ENCODE data around the gene ITGA7. TPM values are rescaled to one million over a fixed set of nuclear protein-coding genes. Genes with fewer than 3 reads are reported as not detected.

ITGA7 gene, protein sequence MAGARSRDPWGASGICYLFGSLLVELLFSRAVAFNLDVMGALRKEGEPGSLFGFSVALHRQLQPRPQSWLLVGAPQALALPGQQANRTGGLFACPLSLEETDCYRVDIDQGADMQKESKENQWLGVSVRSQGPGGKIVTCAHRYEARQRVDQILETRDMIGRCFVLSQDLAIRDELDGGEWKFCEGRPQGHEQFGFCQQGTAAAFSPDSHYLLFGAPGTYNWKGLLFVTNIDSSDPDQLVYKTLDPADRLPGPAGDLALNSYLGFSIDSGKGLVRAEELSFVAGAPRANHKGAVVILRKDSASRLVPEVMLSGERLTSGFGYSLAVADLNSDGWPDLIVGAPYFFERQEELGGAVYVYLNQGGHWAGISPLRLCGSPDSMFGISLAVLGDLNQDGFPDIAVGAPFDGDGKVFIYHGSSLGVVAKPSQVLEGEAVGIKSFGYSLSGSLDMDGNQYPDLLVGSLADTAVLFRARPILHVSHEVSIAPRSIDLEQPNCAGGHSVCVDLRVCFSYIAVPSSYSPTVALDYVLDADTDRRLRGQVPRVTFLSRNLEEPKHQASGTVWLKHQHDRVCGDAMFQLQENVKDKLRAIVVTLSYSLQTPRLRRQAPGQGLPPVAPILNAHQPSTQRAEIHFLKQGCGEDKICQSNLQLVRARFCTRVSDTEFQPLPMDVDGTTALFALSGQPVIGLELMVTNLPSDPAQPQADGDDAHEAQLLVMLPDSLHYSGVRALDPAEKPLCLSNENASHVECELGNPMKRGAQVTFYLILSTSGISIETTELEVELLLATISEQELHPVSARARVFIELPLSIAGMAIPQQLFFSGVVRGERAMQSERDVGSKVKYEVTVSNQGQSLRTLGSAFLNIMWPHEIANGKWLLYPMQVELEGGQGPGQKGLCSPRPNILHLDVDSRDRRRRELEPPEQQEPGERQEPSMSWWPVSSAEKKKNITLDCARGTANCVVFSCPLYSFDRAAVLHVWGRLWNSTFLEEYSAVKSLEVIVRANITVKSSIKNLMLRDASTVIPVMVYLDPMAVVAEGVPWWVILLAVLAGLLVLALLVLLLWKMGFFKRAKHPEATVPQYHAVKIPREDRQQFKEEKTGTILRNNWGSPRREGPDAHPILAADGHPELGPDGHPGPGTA
- 1,498 and 1,557 TPM in 2 replicates for total RNA-seq
- polyA plus RNA-seq (2012) = 430 TPM

DNA sequence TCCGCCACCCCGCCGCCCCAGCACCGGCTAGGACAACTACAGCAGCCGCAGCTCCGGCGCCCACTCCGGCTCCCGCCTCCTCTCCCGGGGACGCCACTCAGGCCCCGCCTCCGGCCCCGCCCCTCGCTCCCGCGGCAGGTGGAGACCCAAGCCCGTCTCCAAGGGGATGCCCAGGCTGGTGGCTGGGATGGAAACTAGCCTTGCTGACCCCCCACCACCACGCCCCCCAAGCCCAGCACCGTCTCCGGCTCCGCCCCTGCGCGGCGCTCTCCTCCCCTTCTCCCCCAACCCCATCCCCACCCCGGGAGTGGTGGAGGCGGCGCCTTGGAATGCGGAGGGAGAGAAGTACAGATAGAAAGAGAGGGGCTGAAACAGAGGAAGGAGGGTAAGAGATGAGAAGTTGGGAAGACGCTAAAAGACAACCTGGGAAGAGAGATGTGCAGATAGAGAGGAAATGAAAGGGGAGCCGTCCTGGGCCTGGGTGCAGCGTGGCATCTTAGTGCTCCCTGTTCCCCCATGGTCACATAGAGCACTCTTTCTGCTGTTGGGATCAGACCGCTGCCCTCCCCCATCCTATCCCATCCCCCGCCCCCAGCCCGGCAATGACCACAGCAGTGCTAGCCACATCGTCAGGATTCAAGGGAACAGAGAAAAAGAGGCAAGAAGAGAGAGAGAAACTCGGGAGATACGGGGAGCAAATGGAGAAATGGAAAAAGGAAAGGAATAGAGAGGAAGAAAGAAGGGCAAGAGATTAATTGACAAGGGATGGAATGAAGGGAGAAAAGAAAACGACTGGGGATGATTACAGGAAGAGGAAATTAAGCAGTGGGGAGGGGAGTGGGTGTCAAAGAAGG lies at the start of gene ITGA7:
TSS of gene ITGA7 (minus strand) at position 64 of the 854 bp plus-strand sequence. CDS start 222 bp downstream, outside the sequence.
- DNase-seq (ENCODE audit: low read depth) = peak; percentile 95

DNA sequence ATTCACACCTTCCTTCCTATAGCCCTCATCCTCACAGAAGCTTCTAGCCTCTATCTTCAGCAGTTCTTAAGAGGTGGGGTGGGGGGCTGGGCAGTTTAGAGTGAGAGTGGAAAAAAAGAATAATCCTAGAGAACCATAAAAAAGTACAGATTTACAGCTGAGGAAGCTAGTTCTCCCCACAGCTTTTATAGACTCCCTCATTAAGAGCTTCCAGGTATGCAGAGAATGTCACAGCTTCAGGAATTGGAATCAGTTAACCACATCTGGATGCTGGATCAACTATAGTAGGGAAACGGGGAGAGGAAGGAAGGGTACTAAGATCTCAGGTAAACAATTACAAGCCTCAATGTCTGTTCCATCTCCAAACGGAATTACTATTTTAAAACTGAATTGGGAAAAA lies 47.5 kb upstream of the ITGA7 start:
- no peak for DNase-seq (ENCODE audit: low read depth)

DNA sequence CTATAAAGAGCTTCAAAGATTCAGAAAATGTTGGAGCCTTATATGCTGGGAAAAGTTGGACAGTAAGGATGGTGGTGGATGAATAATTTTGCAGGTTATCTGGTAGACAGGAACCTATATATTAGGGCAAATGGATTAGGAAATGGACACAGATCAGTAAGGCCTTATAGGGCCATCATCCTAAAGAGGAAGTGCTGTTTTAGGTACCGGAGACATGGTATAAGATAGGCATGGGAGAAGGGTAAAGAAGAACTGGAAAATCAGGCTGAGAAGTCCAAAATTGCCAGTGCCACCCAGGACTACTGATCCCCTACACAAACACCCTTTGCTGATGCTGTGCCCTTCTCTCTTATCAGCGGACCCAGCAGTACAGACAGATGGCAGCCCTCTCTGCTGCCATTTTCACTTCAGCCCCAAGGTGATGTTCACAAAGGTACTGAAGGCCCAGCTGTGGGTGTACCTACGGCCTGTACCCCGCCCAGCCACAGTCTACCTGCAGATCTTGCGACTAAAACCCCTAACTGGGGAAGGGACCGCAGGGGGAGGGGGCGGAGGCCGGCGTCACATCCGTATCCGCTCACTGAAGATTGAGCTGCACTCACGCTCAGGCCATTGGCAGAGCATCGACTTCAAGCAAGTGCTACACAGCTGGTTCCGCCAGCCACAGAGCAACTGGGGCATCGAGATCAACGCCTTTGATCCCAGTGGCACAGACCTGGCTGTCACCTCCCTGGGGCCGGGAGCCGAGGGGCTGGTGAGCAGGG lies 40.7 kb upstream of the ITGA7 start:
- DNase-seq (ENCODE audit: low read depth) = no peak

DNA sequence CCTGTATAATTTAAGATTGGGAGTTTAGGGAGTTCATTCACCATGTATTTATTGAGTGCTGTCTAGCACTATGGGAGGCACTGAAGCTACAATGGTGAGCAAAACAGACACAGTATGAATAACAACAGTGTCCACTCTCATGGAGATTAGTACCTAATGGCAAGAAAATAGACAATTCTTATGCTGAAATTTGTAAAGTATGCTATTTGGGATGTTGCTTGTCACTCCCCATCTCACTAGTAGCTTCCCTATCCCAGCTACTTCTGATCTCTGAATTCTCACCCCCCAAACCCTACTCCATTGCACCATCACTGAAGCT lies 39.2 kb upstream of the ITGA7 start:
- DNase-seq (ENCODE audit: low read depth) = no peak

DNA sequence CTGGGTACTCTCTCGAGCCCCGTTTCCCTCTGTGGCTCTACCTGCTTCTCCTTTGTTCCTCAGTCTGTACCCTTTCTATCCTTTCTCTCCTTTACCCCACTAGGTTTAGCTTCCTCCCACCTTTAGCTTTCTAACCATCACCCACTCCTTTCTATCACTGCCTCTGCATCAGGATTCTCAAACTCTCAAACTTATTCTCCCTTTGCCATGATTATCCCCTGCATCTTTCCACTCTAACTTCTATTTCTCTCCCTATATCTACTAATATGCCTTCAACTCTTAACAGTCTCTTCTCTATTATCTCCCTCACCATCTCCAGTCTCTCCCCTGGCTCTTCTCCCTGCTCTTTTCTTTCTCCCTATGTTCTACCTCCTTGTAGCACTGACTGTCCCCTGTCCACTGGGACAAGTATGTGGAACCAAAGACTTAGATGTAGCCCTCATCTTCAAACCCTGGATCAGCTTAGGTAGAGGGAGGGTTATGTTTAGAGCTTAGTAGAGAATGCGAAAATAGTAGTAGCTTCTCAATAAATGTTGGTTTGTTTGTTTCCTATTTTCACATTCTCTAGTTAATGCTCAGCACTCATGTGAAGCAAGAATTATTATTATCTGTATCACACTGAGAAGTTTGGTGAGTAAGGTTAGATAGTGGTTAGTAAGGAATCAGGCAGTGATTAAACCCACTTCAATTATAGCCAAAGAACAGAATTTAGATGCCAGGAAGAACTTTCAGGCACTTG lies 38.6 kb upstream of the ITGA7 start:
- DNase-seq (ENCODE audit: low read depth) = no peak

DNA sequence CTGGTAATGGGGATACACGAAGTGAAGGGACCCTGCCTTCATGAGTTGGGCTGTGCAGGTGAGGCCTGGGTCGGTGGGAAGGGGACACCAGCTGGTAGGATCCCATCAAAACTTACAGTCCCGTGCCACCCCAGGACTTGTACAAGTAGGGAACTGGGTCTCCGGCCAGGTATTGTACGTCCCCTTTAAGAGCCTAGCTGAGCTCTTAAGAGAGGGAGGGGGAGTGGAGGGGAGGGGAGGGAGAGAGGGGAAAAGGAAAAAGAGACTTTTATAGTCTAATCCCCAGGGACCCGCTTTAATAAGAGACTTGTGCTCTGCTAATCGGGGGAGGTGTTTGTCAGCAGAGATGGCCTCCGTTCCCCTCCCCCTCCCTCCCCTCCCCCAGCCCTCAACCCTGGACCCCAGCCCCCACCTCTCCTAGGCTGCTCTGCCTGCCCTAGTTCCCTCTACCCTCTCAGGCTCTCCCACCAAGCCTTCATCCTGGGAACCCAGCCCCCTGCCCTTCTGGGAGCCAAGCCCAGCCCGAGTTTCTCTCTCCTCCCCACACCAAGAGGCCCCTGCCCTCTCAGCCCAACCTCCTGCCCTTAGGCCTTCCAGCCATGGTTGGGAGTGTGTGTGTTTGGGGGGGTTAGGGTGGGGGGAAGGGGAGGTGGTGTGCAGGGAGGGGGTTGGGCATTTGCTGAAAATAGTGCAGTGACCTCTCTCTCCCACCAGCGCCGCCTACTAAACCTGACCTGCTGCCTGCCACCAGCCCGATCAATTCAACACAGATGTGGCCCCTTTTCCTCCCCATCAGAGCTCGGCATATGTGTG lies 37.9 kb upstream of the ITGA7 start:
- peak; percentile 25 for DNase-seq (ENCODE audit: low read depth)

DNA sequence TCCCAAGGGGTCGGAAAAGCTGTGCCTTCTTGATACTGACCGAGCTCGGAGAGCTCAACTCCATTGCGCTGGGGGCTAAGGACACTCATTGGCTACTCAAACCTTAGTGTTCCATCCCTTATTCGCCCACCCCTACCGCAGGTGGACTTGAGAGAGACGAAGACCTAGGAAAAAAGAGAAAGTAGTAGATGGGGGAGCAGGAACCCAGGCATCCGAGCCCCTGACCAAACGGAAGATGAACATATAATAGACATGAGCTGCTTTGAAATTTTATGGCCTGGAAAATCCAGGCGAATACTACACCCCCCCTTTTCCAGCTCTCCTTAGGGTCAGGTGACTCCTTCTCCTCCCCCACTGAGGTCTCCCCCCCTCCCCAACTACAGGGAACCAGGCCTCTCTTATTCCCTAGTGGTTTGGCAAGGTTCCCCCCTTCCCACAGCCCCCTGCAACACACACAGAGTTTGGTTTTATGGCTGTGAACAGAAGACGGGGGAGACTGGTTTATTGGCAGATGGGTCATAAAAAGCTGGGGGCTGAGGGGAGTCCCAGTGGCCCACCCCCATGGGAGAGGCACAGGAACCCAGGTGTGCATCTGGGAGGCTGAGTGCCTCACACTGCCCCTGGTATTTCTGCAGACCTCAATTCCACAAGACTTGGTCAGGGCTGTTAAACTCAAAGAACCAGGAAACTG lies 36.8 kb upstream of the ITGA7 start:
- no peak for DNase-seq (ENCODE audit: low read depth)

DNA sequence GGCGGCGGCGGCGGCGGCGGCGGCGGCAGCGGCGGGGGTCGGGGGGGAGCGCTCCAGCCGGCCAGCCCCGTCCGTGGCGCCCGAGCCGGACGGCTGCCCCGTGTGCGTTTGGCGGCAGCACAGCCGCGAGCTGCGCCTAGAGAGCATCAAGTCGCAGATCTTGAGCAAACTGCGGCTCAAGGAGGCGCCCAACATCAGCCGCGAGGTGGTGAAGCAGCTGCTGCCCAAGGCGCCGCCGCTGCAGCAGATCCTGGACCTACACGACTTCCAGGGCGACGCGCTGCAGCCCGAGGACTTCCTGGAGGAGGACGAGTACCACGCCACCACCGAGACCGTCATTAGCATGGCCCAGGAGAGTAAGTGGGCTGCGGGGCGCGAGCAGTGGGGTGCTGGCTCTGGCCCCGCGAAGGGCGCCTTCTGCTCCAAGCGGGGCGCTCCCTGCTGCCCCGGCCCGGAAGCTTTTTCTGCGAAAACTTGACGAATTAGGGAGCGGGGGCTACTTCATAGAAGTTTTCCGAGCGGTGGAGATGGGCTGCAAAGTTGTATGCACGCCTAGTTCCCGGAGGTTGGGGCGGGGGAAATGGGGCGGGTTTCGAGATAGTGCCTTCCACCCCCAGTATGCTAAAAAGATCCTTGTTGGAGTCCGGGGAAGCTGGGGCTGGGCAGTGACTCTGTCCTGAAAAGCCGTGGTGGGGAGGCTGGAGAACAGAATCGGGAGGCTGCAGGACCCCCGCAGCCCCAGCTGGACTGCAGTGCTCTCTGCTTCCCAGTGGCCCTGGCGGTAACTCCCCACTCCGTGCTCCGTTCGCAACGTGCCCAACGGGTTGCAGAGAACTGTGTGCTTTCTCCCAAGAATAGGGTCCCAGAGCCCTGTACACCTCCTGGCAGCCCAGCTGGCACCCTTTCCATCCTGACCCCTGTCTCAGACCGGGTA lies 36.0 kb upstream of the ITGA7 start:
- DNase-seq (ENCODE audit: low read depth) = peak; percentile 76

DNA sequence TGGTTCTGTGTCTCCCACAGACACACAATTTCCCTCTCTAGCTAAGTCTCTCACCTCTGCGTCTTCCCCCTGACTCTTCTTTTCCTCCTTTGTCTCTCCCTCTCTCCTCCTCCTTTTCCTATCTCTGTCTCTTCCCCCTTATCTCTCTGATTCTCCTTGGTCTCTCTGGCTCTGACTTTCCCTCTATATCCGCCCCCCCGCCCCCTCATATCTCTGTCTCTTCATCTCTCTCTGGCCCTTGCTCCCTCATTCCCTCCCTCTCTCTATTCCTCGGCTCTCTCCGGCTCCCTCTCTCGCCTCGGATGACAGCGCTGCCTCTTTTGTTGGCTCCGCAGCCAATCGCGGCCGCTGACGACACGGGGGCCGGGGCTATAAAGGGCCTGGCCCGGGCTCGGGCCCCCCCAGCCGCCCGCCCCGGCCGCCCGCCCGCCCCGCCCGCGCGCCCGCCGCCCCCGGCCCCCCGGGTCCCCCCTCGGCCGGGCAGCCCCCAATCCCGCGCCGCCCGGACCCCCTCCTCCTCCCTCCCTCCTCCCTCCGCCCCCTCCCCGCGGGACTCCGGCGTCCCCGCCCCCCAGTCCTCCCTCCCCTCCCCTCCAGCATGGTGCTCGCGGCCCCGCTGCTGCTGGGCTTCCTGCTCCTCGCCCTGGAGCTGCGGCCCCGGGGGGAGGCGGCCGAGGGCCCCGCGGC lies 35.2 kb upstream of the ITGA7 start, which contains the start of gene GDF11:
TSS of gene GDF11 (plus strand) at position 404 of the 687 bp plus-strand sequence. CDS start at position 599, 195 bp downstream.
- peak; percentile 88 for DNase-seq (ENCODE audit: low read depth)

DNA sequence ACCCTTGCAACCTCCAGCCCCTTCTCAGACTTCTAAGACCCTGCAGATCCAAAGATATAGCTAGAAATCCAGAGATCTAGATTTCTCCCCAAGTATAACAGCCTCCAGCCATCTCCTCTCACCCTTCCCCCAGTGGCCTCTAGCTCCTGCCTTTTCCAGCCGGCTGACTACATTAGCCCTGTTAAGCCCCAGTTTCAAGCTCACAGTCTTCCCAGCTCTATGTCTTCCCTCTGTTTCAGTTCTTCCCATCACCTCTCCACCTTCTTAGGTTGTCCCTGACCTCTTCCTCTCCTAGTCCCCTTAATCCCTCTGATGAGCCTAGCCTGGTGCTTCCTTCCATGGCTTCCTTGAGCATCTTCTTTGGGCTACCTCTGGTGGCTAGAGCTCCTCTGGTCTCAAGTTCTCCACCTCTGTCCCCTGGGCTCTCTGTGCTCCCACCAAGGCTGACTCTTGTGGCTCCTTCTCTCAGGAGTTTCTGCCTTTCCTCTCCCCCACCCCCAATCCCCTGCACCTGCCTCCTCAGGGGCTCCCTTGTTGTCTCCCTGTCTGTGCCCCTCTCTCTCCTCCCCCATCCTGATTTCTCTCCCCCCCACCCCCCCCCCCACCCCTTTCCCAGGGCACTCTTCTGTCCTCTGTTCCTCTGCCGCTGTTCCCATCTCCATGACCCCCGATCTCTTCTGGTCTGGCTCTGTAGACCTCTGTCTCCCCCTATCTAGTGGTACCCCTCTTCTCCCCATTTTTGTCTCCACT lies 34.4 kb upstream of the ITGA7 start:
- DNase-seq (ENCODE audit: low read depth) = no peak

DNA sequence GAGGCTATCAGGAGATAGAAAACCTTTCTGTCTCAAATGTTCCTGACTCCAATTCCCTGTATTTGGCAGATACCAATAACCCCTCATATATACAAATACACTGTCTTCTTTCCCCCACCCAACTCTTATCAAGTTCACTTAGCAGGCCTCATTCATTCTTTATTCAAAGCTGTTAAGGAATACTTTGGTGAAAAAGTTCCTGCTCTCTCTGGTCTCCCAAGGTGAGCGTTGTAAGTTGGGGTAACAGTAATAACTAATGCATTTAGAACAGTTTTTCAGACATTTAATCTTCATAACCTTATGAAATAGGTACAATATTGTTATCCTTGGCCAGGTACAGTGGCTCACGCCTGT lies 31.3 kb upstream of the ITGA7 start:
- no peak for DNase-seq (ENCODE audit: low read depth)

DNA sequence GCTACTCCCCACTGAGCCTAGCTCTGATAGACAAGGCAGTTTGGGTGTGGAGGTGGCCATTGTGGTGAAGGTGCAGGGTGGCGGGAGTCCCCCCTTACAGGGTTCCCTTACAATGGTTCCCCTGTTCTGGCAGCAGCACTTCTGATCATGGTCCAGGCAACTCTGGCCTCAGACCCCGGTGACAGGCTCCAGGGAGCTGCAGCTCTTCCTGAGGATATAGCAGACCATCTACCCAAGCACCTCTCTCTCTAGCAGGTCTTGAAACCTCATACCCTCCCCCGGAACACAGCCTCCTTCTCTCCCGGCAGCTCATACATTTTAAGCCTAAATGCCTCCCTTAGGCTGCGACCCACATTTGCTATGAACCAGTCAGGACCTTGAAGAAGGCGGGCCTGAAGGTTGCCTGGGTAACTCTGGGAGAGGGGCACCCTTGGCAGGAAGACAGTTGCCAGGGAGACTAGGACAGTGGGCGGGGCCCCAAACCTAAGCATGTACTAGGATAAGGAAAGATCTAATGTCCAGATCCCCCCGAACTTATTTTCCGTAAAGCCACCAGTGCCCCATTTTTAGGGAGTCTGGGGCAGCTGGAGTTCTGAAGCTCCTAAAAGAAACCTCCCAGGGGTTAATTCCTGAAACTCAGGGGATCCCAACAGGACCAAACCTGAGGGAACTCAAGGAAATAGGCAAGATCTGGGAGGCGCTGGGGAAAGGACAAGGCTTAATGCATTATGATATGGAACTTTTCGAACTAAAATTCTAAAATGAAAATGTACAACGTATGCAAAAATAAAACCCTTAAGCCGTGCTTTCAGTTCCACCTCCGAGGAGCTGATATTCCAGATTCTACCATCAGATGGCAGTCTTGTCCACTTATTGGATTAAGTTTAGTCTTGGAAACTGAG lies 30.7 kb upstream of the ITGA7 start:
- peak; percentile 90 for DNase-seq (ENCODE audit: low read depth)

DNA sequence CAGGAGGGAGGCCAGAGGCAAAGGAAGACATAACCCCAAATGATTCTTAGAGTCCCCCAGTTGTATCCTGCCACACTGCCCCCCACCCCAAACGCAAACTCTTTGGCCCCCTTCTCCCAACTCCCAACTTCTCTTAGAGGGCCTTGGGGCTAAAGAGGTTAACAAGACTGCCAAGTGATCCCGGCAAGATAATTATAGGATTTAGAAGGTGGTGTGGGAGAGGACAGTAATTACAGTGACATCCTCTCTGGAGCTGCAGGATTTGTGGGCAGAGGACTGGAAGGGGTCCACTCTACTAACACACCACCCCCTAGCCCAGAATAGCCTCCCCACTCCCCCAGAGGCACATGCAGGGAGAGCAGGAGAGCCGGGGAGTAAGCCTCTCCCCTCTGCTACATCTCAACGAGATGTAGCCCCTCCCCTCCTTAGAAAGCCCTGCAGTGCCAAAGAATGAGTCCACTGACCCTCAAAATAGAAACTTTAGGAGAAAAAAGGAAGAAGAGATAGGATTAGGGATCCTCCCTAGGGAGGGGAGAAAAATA lies 29.9 kb upstream of the ITGA7 start:
- DNase-seq (ENCODE audit: low read depth) = peak; percentile 50

All from myocyte (in vitro differentiated cells).